Large intestine (tissue), 3 donors: ENCODE results near the gene C1orf35. TPM values are rescaled to one million over a fixed set of nuclear protein-coding genes. Genes with fewer than 3 reads are reported as not detected.

ENCODE experiments used
- DNase-seq, 2 donors: peaks; one replicate each; pipeline versions ENCODE4 v3.0.0 to v3.0.0-alpha.2; 2013
- H3K27ac ChIP-seq: one replicate; pipeline ENCODE4 v1.5.1; 2013; ENCODE audit warnings: low read length
- H3K27me3 ChIP-seq: 2 replicates; pipeline ENCODE4 v1.6.1; 2013; ENCODE audit warnings: low read length; ENCODE audit not compliant: control insufficient read depth, insufficient read depth
- H3K36me3 ChIP-seq: 2 replicates; pipeline ENCODE4 v1.6.1; 2013; ENCODE audit warnings: low read length; ENCODE audit not compliant: control insufficient read depth, insufficient read depth
- H3K4me1 ChIP-seq: one replicate; pipeline ENCODE4 v1.6.1; 2013; ENCODE audit warnings: low read length; ENCODE audit not compliant: control insufficient read depth, insufficient read depth
- H3K4me3 ChIP-seq: one replicate; pipeline ENCODE4 v1.5.1; 2013; ENCODE audit warnings: low read length
- H3K9me3 ChIP-seq: one replicate; pipeline ENCODE4 v1.6.1; 2013; ENCODE audit warnings: mild to moderate bottlenecking, low read depth, low read length, moderate library complexity; ENCODE audit not compliant: control insufficient read depth
- WGBS: methylation state at CpG from one replicate; pipeline ENCODE4 v1.1.5; 2013; ENCODE audit warnings: low lambda C conversion rate; ENCODE audit not compliant: insufficient coverage; 5-methylcytosine and 5-hydroxymethylcytosine counted together
- polyA plus RNA-seq: library from polyadenylated mRNA; unstranded; fragments of 120-200 nt; gene quantifications from one replicate; pipeline ENCODE4 v1.2.1, GENCODE V29; 2013

The C1orf35 gene
- polyA plus RNA-seq, 1 donor, result 17.3 TPM

- Histone ChIP-seq H3K36me3 (no peaks in the 10 kb centered on the region), H3K4me3 (no peak overlapping the region), H3K9me3 (no peaks in the 10 kb centered on the region), H3K4me1 (peaks cover 7% of the 10 kb centered on the region), H3K27me3 (peaks cover 28% of the 10 kb centered on the region), H3K27ac (no peak overlapping the region)
- no CpG with 5 or more reads among the region's 9 CpGs for WGBS
- no peak for DNase-seq
Observed at GRCh38 chr1:228076796-228077430, 26.2 kb downstream of the C1orf35 start.

- peaks cover 31% of the 10 kb centered on the region for H3K27me3 ChIP-seq
- no peaks in the 10 kb centered on the region for H3K36me3 ChIP-seq
- no peaks in the 10 kb centered on the region for H3K4me1 ChIP-seq
- no peak overlapping the region for H3K27ac ChIP-seq
- no peak for DNase-seq
- no peaks in the 10 kb centered on the region for H3K9me3 ChIP-seq
- H3K4me3 ChIP-seq, result no peak overlapping the region
- WGBS, result no CpG with 5 or more reads among the region's 9 CpGs
Observed at GRCh38 chr1:228075801-228076271, 27.3 kb downstream of the C1orf35 start.

GRCh38 chr1:228074954-228075730, 28.0 kb downstream of the C1orf35 start:
- WGBS, result no CpG with 5 or more reads among the region's 18 CpGs
- H3K27ac ChIP-seq, result no peak overlapping the region
- DNase-seq, result no peak

GRCh38 chr1:228073857-228074545, 29.1 kb downstream of the C1orf35 start:
- no peak for DNase-seq
- Histone ChIP-seq H3K4me1 (no peaks in the 10 kb centered on the region), H3K4me3 (no peak overlapping the region), H3K27me3 (peaks cover 48% of the 10 kb centered on the region), H3K9me3 (no peaks in the 10 kb centered on the region), H3K27ac (no peak overlapping the region), H3K36me3 (no peaks in the 10 kb centered on the region)
- WGBS, result no CpG with 5 or more reads among the region's 16 CpGs

More at GRCh38 chr1:228074954-228075730, 28.0 kb downstream of the C1orf35 start:
- Histone ChIP-seq H3K9me3 (no peaks in the 10 kb centered on the region), H3K36me3 (no peaks in the 10 kb centered on the region), H3K27me3 (peaks cover 38% of the 10 kb centered on the region), H3K4me3 (no peak overlapping the region), H3K4me1 (no peaks in the 10 kb centered on the region)

GRCh38 chr1:228073061-228073856, 29.9 kb downstream of the C1orf35 start:
- Histone ChIP-seq H3K9me3 (no peaks in the 10 kb centered on the region), H3K4me1 (no peaks in the 10 kb centered on the region), H3K27ac (no peak overlapping the region), H3K27me3 (peaks cover 55% of the 10 kb centered on the region), H3K4me3 (no peak overlapping the region), H3K36me3 (no peaks in the 10 kb centered on the region)
- WGBS, result no CpG with 5 or more reads among the region's 23 CpGs
- no peak for DNase-seq

- no CpG with 5 or more reads among the region's 5 CpGs for WGBS
- H3K36me3 ChIP-seq, result no peaks in the 10 kb centered on the region
- no peak for DNase-seq
Observed at GRCh38 chr1:228072658-228073043, 30.5 kb downstream of the C1orf35 start.

GRCh38 chr1:228071839-228072657, 31.1 kb downstream of the C1orf35 start:
- Histone ChIP-seq H3K4me3 (no peak overlapping the region), H3K27me3 (peaks cover 62% of the 10 kb centered on the region), H3K4me1 (no peaks in the 10 kb centered on the region), H3K27ac (no peak overlapping the region), H3K36me3 (no peaks in the 10 kb centered on the region), H3K9me3 (no peaks in the 10 kb centered on the region)
- DNase-seq, result no peak
- 86% methylated on average over 2 of the region's 7 CpGs for whole genome bisulfite sequencing

More at GRCh38 chr1:228072658-228073043, 30.5 kb downstream of the C1orf35 start:
- Histone ChIP-seq H3K27me3 (peaks cover 57% of the 10 kb centered on the region), H3K27ac (no peak overlapping the region), H3K9me3 (no peaks in the 10 kb centered on the region), H3K4me3 (no peak overlapping the region), H3K4me1 (no peaks in the 10 kb centered on the region)

- no peak for DNase-seq
- no peaks in the 10 kb centered on the region for H3K9me3 ChIP-seq
- H3K27ac ChIP-seq, result no peak overlapping the region
- WGBS, result 74% methylated on average over 2 of the region's 3 CpGs
- H3K4me1 ChIP-seq, result no peaks in the 10 kb centered on the region
- H3K4me3 ChIP-seq, result no peak overlapping the region
- no peaks in the 10 kb centered on the region for H3K36me3 ChIP-seq
- peaks cover 71% of the 10 kb centered on the region for H3K27me3 ChIP-seq
Observed at GRCh38 chr1:228070851-228071250, 32.3 kb downstream of the C1orf35 start.

GRCh38 chr1:228070173-228070572, 33.0 kb downstream of the C1orf35 start:
- 0% methylated on average over 1 of the region's 2 CpGs for WGBS
- Histone ChIP-seq H3K27me3 (peaks cover 70% of the 10 kb centered on the region), H3K4me1 (no peaks in the 10 kb centered on the region), H3K4me3 (no peak overlapping the region), H3K9me3 (no peaks in the 10 kb centered on the region), H3K27ac (no peak overlapping the region), H3K36me3 (no peaks in the 10 kb centered on the region)
- DNase-seq, result no peak
